Ishikawa (cell line): ENCODE data around the gene PRCD.

ENCODE experiments used
- CEBPB ChIP-seq: IDR thresholded peaks from 2 replicates; pipeline ENCODE4 v1.6.1; 2012
- CREB1 ChIP-seq: IDR thresholded peaks from 2 replicates; pipeline ENCODE4 v1.6.1; 2012; ENCODE audit warnings: low read depth
- EGR1 ChIP-seq: IDR thresholded peaks from 2 replicates; pipeline ENCODE4 v1.6.1; 2012
- EP300 ChIP-seq: IDR thresholded peaks from 2 replicates; pipeline ENCODE4 v1.6.1; 2012; ENCODE audit warnings: borderline replicate concordance
- FOXM1 ChIP-seq: IDR thresholded peaks from 2 replicates; pipeline ENCODE4 v1.6.1; 2012; ENCODE audit warnings: low read depth, borderline replicate concordance
- NFIC ChIP-seq: IDR thresholded peaks from 2 replicates; pipeline ENCODE4 v1.6.1; 2012
- RAD21 ChIP-seq: IDR thresholded peaks from 2 replicates; pipeline ENCODE4 v1.6.1; 2012; ENCODE audit warnings: low read depth
- TAF1 ChIP-seq: IDR thresholded peaks from 2 replicates; pipeline ENCODE4 v1.6.1; 2012; ENCODE audit warnings: low read depth, mild to moderate bottlenecking
- TCF12 ChIP-seq: IDR thresholded peaks from 2 replicates; pipeline ENCODE4 v1.6.1; 2012; ENCODE audit warnings: low read depth
- TEAD4 ChIP-seq: IDR thresholded peaks from 2 replicates; pipeline ENCODE4 v1.6.1; 2012
- YY1 ChIP-seq: IDR thresholded peaks from 2 replicates; pipeline ENCODE4 v1.6.1; 2012; ENCODE audit warnings: low read depth
- ZBTB7A ChIP-seq: IDR thresholded peaks from 2 replicates; pipeline ENCODE4 v1.6.1; 2012; ENCODE audit warnings: low read depth
- TF ChIP-seq, protein P1 (sequence below): IDR thresholded peaks from 2 replicates; pipeline ENCODE4 v1.6.1; 2012
- TF ChIP-seq, protein P2 (sequence below): IDR thresholded peaks from 2 replicates; pipeline ENCODE4 v1.6.1; 2012; ENCODE audit warnings: low read depth, mild to moderate bottlenecking
- TF ChIP-seq, protein P3 (sequence below): IDR thresholded peaks from 2 replicates; pipeline ENCODE4 v1.6.1; 2012

Gene PRCD

DNA sequence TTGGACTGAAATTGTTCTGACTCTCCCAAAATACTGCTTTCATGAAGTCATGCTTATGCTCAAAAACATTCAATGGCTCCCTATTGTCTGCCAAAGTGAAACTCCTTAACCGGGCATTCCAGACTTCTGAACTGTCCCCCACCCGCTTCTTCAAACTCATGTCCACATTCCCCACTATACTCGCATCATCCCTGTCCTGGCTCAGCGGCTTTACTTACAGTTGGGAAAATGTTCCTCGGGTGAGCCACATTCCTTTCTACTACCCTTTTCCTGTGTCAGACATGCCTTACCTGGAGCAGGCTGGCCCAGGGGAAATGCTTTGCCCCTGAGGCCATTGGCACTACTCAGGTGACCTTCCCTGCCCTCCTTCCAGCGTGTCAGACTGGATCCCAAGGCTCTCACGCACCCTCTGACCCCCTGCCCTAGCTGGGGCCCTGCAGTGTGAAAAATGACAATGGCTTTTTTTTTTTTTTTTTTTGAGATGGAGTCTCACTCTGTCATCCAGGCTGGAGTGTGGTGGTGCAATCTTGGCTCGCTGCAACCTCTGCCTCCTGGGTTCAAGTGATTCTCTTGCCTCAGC is 7.7 kb upstream of the PRCD start:
- TF ChIP-seq, protein P1, sequence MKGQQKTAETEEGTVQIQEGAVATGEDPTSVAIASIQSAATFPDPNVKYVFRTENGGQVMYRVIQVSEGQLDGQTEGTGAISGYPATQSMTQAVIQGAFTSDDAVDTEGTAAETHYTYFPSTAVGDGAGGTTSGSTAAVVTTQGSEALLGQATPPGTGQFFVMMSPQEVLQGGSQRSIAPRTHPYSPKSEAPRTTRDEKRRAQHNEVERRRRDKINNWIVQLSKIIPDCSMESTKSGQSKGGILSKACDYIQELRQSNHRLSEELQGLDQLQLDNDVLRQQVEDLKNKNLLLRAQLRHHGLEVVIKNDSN: no peak
- TF ChIP-seq TEAD4: peak; percentile 45; the same call in 1 of the 2 replicates
- TF ChIP-seq, protein P2, sequence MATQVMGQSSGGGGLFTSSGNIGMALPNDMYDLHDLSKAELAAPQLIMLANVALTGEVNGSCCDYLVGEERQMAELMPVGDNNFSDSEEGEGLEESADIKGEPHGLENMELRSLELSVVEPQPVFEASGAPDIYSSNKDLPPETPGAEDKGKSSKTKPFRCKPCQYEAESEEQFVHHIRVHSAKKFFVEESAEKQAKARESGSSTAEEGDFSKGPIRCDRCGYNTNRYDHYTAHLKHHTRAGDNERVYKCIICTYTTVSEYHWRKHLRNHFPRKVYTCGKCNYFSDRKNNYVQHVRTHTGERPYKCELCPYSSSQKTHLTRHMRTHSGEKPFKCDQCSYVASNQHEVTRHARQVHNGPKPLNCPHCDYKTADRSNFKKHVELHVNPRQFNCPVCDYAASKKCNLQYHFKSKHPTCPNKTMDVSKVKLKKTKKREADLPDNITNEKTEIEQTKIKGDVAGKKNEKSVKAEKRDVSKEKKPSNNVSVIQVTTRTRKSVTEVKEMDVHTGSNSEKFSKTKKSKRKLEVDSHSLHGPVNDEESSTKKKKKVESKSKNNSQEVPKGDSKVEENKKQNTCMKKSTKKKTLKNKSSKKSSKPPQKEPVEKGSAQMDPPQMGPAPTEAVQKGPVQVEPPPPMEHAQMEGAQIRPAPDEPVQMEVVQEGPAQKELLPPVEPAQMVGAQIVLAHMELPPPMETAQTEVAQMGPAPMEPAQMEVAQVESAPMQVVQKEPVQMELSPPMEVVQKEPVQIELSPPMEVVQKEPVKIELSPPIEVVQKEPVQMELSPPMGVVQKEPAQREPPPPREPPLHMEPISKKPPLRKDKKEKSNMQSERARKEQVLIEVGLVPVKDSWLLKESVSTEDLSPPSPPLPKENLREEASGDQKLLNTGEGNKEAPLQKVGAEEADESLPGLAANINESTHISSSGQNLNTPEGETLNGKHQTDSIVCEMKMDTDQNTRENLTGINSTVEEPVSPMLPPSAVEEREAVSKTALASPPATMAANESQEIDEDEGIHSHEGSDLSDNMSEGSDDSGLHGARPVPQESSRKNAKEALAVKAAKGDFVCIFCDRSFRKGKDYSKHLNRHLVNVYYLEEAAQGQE: no peak
- peak; percentile 38; the same call in 1 of the 2 replicates for TF ChIP-seq TCF12

DNA sequence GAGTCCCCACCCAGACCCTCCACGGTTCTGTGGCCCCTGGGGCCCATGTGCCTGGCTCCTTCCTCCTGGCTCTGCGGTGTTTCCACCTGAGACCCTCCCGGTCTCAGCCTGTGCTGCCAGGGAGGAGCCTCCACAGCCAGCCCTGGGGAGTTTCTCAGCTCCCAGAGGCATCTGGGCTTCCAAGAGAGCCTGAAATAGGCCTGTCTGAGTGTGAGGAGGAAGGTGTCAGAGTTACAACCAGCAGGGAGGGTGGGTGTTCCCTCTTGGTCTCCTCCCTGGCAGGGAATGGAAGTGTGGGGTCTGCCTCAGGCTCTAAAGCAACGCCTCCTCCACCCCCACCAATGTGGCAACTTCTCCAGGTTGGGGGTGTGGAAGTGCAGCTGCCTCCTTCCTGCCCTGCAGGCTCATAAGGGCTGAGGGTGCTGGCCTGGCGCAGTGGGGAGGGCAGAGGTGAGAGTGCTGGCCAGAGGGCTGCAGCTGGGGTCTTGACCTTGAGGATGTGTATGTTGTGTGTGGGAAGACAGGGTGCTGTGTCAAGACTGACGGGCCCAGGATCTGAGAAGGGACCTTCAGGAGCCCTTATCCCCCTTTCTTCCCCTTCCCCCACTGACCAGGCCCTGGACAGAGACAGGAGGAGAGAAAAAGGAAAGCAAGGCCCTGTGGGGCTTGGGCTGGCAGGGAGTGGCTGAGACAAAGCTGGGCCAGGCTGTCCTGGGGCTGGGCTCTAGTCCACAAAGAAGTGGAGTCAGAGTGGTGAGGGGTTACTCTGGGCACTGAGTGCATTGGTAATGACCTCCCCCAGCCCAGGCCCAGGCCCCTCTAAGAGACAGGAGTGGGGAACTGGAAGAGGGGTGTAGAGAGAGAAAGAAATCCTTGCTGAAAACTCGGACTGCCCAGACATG is 4.8 kb upstream of the PRCD start:
- TF ChIP-seq YY1 (no peak), TAF1 (no peak), NFIC (no peak), EGR1 (no peak), ZBTB7A (no peak), FOXM1 (no peak), EP300 (no peak), CREB1 (no peak), RAD21 (no peak), TCF12 (no peak), CEBPB (no peak), TEAD4 (no peak)
- TF ChIP-seq, protein P3, sequence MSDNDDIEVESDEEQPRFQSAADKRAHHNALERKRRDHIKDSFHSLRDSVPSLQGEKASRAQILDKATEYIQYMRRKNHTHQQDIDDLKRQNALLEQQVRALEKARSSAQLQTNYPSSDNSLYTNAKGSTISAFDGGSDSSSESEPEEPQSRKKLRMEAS: no peak
- TF ChIP-seq, protein P1: no peak
- TF ChIP-seq, protein P2: no peak

DNA sequence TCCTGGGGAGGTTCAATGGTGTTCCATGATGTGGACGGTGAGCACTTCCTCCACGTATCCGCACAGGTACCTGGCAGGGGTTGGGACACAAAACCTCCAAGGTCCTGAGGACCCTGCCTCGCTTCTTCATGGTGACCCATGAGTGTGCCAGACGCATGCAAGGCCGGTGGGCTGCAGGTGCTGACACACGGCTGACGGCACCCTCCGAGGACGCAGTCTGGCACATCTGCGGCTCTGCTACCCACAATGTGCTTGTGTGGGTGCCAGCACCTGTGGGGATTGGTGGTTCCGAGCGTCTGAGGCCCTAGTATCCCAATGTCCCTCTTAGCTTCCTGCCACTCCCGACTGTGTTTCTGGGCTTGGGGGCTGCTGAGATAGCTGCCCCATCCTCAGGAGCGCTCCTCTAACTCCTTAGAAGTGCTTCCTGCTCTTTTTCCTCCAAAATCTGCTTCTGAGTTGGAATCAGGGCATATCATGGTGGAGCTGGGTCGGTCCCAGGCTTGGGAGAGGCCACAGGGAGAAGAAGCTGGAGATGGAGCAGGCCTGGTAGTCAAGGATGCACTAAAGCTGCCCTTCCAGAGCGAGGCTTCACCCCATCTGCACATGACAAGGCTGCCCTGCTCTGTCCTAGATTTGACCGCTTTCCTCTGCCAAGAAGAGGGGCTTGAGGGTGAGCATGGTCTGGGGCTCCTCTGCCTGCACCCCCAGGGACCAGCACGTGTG is 3.9 kb upstream of the PRCD start:
- no peak for TF ChIP-seq TCF12
- TF ChIP-seq, protein P2: no peak

DNA sequence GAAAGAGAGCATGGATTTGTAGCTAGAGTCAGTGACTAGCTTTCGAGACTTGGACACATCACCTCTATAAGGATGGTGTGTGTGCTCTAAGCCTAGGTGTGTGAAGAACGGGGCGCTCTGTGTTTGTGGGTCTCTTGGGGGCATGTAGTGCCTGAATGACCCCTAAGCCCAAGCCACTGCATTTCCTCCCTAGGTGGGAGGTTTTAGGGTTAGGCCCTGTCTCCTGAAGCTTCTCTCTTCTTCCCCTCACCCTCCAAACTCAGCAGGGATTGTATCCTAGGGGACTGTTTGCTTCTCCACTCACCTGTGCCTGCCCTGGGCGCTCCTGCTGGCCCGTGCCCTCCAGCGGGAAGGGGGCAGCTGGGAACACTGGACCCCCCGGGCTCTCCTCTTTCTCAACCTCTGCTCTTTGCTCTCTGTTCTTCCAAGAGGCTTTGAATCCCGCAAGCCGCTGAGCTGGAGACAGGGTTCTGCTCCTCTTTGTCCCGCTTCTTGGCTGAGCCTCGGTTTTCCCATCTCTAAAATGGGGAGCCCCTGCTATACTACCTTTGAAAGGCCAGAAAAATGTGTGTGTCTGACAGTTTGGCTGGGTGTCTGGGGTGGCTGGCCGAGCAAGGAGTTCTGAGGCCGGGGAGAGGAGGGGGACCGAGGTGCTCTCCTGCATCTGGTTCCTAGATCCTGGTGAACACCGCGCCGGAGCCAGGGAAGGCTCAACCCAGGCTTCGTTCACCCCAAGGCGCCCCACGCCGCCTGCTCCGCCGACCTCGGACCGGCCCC is 3.1 kb upstream of the PRCD start:
- TF ChIP-seq YY1 (no peak), RAD21 (no peak), EP300 (no peak), TEAD4 (no peak), CREB1 (no peak), EGR1 (no peak), TCF12 (no peak), CEBPB (no peak), ZBTB7A (no peak)
- TF ChIP-seq, protein P2: no peak
- TF ChIP-seq, protein P1: no peak
- TF ChIP-seq, protein P3: no peak
